ENCODE data around the gene U2AF2. TPM values are rescaled to one million over a fixed set of nuclear protein-coding genes. Genes with fewer than 3 reads are reported as not detected.

The U2AF2 gene
- total and polyA plus RNA-seq, 2 experiments from 2014 or later = 73.1 to 233 TPM

DNA sequence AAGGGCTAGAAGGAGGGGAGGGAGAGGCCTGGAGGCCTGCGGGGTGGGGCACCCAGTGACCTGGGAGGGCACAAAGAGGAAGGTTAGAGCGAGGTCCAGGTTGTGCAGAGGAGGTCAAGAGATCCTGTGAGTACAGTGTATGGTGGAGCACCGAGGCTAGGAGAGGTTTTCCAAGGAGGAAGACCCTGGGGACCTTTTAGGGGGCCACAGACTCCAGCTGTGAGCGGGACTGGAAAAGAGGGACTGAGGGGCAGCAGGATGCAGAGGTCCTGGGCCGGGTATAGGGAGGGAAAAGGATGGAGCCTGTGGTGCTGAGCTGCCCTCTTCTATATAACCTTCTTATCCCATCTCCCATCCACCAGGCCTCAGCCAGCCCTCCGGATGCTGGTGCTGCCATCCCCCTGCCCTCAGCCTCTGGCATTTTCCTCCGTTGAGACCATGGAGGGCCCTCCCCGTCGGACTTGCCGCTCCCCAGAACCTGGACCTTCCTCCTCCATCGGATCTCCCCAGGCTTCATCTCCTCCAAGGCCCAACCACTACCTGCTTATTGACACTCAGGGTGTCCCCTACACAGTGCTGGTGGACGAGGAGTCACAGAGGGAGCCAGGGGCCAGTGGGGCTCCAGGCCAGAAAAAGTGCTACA lies 10.5 kb upstream of the U2AF2 start:
- Histone ChIP-seq H2AFZ (no peak overlapping the region), H3K27me3 (ENCODE audit: insufficient read depth) (no peaks in the 10 kb centered on the region), H3F3A (replicated peaks; ENCODE audit: low read depth) (peaks cover 34% of the 10 kb centered on the region), H3K27ac (ENCODE audit: low read depth) (no peak overlapping the region), H3K4me2 (peak overlapping the region; percentile 96), H3K36me3 (ENCODE audit: insufficient read depth) (no peaks in the 10 kb centered on the region), H3K4me1 (ENCODE audit: insufficient read depth) (no peaks in the 10 kb centered on the region; the same call in 1 of the 2 replicates), H4K20me1 (replicated peaks; ENCODE audit: insufficient read depth) (no peaks in the 10 kb centered on the region), H3K4me3 (peak overlapping the region; percentile 89), H3K9me2 (ENCODE audit: insufficient read depth) (0 out of 2 replicates have a peak, but pooled peaks cover 2% of the 10 kb centered on the region), H3K79me2 (replicated peaks; ENCODE audit: insufficient read depth) (peaks cover 37% of the 10 kb centered on the region)
- H3K27ac Mint-ChIP-seq = peak overlapping the region; percentile 97
- H3K4me3 Mint-ChIP-seq = peak overlapping the region; percentile 84
- H3K27me3 Mint-ChIP-seq (ENCODE audit: insufficient read depth, low read depth, poor library complexity) = peaks cover 38% of the 10 kb centered on the region
- ATAC-seq (no peak), DNase-seq (ENCODE audit: low spot score) (no peak)
- peaks cover 4% of the 10 kb centered on the region for H3K9me3 Mint-ChIP-seq
- H3K4me1 Mint-ChIP-seq = peaks cover 25% of the 10 kb centered on the region
- TF ChIP-seq NANOG (IDR thresholded peaks at IDR 0.05; ENCODE audit: borderline replicate concordance) = no peak
- no peak for TF ChIP-seq JUNB (IDR thresholded peaks at IDR 0.05; ENCODE audit: unreplicated experiment)
- TF ChIP-seq ZNF331 (CRISPR knock-in tag; IDR thresholded peaks at IDR 0.05; ENCODE audit: low read depth) = no peak
- TF ChIP-seq, protein P1, sequence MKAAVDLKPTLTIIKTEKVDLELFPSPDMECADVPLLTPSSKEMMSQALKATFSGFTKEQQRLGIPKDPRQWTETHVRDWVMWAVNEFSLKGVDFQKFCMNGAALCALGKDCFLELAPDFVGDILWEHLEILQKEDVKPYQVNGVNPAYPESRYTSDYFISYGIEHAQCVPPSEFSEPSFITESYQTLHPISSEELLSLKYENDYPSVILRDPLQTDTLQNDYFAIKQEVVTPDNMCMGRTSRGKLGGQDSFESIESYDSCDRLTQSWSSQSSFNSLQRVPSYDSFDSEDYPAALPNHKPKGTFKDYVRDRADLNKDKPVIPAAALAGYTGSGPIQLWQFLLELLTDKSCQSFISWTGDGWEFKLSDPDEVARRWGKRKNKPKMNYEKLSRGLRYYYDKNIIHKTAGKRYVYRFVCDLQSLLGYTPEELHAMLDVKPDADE (IDR thresholded peaks at IDR 0.05) = no peak
- TF ChIP-seq EZH2phosphoT487 (IDR thresholded peaks at IDR 0.05; ENCODE audit: unreplicated experiment) = no peak
- TF ChIP-seq STAT1 (IDR thresholded peaks at IDR 0.05; ENCODE audit: unreplicated experiment) = no peak
- peaks cover 40% of the 10 kb centered on the region for H3K36me3 Mint-ChIP-seq (ENCODE audit: low read depth)

DNA sequence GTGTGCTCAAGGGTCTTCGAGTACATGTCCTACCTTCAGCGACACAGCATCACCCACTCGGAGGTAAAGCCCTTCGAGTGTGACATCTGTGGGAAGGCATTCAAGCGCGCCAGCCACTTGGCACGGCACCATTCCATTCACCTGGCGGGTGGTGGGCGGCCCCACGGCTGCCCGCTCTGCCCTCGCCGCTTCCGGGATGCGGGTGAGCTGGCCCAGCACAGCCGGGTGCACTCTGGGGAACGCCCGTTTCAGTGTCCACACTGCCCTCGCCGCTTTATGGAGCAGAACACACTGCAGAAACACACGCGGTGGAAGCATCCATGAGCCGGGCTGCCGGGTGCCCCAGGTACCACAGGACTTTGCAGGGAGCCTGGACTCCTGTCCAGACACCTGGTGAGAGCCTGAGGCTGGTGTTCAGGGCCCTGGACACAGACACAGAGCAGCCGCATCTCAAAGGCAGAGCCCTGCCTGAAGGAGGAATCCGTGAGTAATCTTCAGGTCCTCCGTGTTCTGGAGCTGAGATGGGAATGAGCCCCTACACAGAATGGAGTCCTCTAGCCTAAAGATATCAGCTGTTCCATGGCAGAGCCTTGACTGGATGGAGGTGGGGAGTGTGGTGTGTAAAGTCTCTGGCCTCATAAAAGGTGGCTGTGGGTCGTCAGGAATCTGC lies 9.9 kb upstream of the U2AF2 start:
- Histone ChIP-seq H2AFZ (no peak overlapping the region), H3K9me2 (ENCODE audit: insufficient read depth) (no peaks in the 10 kb centered on the region), H3K4me3 (peak overlapping the region; percentile 89; the same call in 1 of the 2 replicates), H3K36me3 (ENCODE audit: insufficient read depth) (no peaks in the 10 kb centered on the region), H3K4me2 (peak overlapping the region; percentile 96), H3K27me3 (ENCODE audit: insufficient read depth) (no peaks in the 10 kb centered on the region), H3K4me1 (ENCODE audit: insufficient read depth) (no peaks in the 10 kb centered on the region; the same call in 1 of the 2 replicates), H3F3A (replicated peaks; ENCODE audit: low read depth) (peaks cover 27% of the 10 kb centered on the region), H3K27ac (ENCODE audit: low read depth) (no peak overlapping the region), H4K20me1 (replicated peaks; ENCODE audit: insufficient read depth) (no peaks in the 10 kb centered on the region), H3K79me2 (replicated peaks; ENCODE audit: insufficient read depth) (peaks cover 37% of the 10 kb centered on the region)
- H3K4me1 Mint-ChIP-seq = peaks cover 28% of the 10 kb centered on the region
- peaks cover 40% of the 10 kb centered on the region for H3K36me3 Mint-ChIP-seq (ENCODE audit: low read depth)
- H3K27me3 Mint-ChIP-seq (ENCODE audit: insufficient read depth, low read depth, poor library complexity) = peaks cover 41% of the 10 kb centered on the region
- ATAC-seq (no peak), DNase-seq (ENCODE audit: low spot score) (no peak)
- H3K4me3 Mint-ChIP-seq = peak overlapping the region; percentile 84
- no peak overlapping the region for H3K27ac Mint-ChIP-seq
- TF ChIP-seq, protein P1 (IDR thresholded peaks at IDR 0.05) = no peak
- TF ChIP-seq EZH2phosphoT487 (IDR thresholded peaks at IDR 0.05; ENCODE audit: unreplicated experiment) = no peak
- TF ChIP-seq STAT1 (IDR thresholded peaks at IDR 0.05; ENCODE audit: unreplicated experiment) = no peak
- no peak for TF ChIP-seq JUNB (IDR thresholded peaks at IDR 0.05; ENCODE audit: unreplicated experiment)
- TF ChIP-seq NANOG (IDR thresholded peaks at IDR 0.05; ENCODE audit: borderline replicate concordance) = no peak
- peaks cover 4% of the 10 kb centered on the region for H3K9me3 Mint-ChIP-seq

Data from GM23338 (cell line).